BLaER1 (cell line): ENCODE results near the gene HSPA4.
A peak's percentile ranks its signal among the peaks of the same experiment; 100 is the strongest.

Experiments
- H3K27ac ChIP-seq: shearing (Covaris generic); formaldehyde crosslinking; 2 replicates; pipeline ENCODE4 v1.8.1; 2022
- H3K27me3 ChIP-seq: shearing (Covaris generic); formaldehyde crosslinking; 2 replicates; pipeline ENCODE4 v1.8.1; 2022
- H3K36me3 ChIP-seq: shearing (Covaris generic); formaldehyde crosslinking; 2 replicates; pipeline ENCODE4 v1.8.1; 2022
- H3K4me1 ChIP-seq: shearing (Covaris generic); formaldehyde crosslinking; 2 replicates; pipeline ENCODE4 v1.8.1; 2022
- H3K4me2 ChIP-seq: shearing (Covaris generic); formaldehyde crosslinking; 2 replicates; pipeline ENCODE4 v1.8.1; 2022
- H3K4me3 ChIP-seq: shearing (Covaris generic); formaldehyde crosslinking; 2 replicates; pipeline ENCODE4 v1.8.1; 2022
- H3K9ac ChIP-seq: shearing (Covaris generic); formaldehyde crosslinking; 2 replicates; pipeline ENCODE4 v1.8.1; 2022
- H3K9me3 ChIP-seq: shearing (Covaris generic); formaldehyde crosslinking; 2 replicates; pipeline ENCODE4 v1.8.1; 2022
- H4K20me1 ChIP-seq: shearing (Covaris generic); formaldehyde crosslinking; 2 replicates; pipeline ENCODE4 v1.8.1; 2022
- Cebpa-rat ChIP-seq: shearing (Covaris generic); IDR thresholded peaks from 2 replicates; pipeline ENCODE4 v1.8.1; 2022

The HSPA4 gene

GRCh38 chr5:133147815-133148567 lies 96.2 kb downstream of the HSPA4 start:
- H3K9me3 ChIP-seq, result peaks cover 16% of the 10 kb centered on the region
- H3K4me1 ChIP-seq, result peaks cover 32% of the 10 kb centered on the region
- H3K27me3 ChIP-seq, result no peaks in the 10 kb centered on the region
- H3K4me2 ChIP-seq, result peak overlapping the region; percentile 66
- H3K36me3 ChIP-seq, result no peaks in the 10 kb centered on the region
- H4K20me1 ChIP-seq, result no peaks in the 10 kb centered on the region
- H3K4me3 ChIP-seq, result no peak overlapping the region
- H3K27ac ChIP-seq, result peak overlapping the region; percentile 41; the same call in 1 of the 2 replicates
- no peak for TF ChIP-seq Cebpa-rat
- 0 out of 2 replicates have a peak overlapping the region, but pooled peaks have one; percentile 12 for H3K9ac ChIP-seq

- Histone ChIP-seq H3K9me3 (peaks cover 5% of the 10 kb centered on the region), H3K4me2 (no peak overlapping the region), H3K27me3 (no peaks in the 10 kb centered on the region), H3K4me1 (peaks cover 32% of the 10 kb centered on the region), H3K9ac (no peak overlapping the region), H3K4me3 (no peak overlapping the region), H3K36me3 (no peaks in the 10 kb centered on the region), H3K27ac (0 out of 2 replicates have a peak overlapping the region, but pooled peaks have one; percentile 3), H4K20me1 (no peaks in the 10 kb centered on the region)
- TF ChIP-seq Cebpa-rat, result no peak
These were observed 97.5 kb downstream of the HSPA4 start for GRCh38 chr5:133149345-133149744.

- no peaks in the 10 kb centered on the region for H3K36me3 ChIP-seq
- peaks cover 32% of the 10 kb centered on the region for H3K4me1 ChIP-seq
- no peak overlapping the region for H3K4me3 ChIP-seq
These were observed 99.2 kb downstream of the HSPA4 start for GRCh38 chr5:133150909-133151544.

GRCh38 chr5:133154274-133155075 lies 102.7 kb downstream of the HSPA4 start:
- no peak overlapping the region for H3K27ac ChIP-seq
- H3K9me3 ChIP-seq, result no peaks in the 10 kb centered on the region
- no peak overlapping the region for H3K9ac ChIP-seq
- H4K20me1 ChIP-seq, result no peaks in the 10 kb centered on the region
- H3K27me3 ChIP-seq, result no peaks in the 10 kb centered on the region
- H3K4me2 ChIP-seq, result no peak overlapping the region
- H3K4me3 ChIP-seq, result no peak overlapping the region
- H3K36me3 ChIP-seq, result no peaks in the 10 kb centered on the region
- no peak for TF ChIP-seq Cebpa-rat
- peaks cover 9% of the 10 kb centered on the region; the same call in 1 of the 2 replicates for H3K4me1 ChIP-seq

More at GRCh38 chr5:133150909-133151544, 99.2 kb downstream of the HSPA4 start:
- no peaks in the 10 kb centered on the region for H4K20me1 ChIP-seq
- no peak overlapping the region for H3K4me2 ChIP-seq
- no peak overlapping the region for H3K27ac ChIP-seq
- H3K27me3 ChIP-seq, result no peaks in the 10 kb centered on the region
- H3K9me3 ChIP-seq, result no peaks in the 10 kb centered on the region
- no peak overlapping the region for H3K9ac ChIP-seq
- TF ChIP-seq Cebpa-rat, result no peak

DNA sequence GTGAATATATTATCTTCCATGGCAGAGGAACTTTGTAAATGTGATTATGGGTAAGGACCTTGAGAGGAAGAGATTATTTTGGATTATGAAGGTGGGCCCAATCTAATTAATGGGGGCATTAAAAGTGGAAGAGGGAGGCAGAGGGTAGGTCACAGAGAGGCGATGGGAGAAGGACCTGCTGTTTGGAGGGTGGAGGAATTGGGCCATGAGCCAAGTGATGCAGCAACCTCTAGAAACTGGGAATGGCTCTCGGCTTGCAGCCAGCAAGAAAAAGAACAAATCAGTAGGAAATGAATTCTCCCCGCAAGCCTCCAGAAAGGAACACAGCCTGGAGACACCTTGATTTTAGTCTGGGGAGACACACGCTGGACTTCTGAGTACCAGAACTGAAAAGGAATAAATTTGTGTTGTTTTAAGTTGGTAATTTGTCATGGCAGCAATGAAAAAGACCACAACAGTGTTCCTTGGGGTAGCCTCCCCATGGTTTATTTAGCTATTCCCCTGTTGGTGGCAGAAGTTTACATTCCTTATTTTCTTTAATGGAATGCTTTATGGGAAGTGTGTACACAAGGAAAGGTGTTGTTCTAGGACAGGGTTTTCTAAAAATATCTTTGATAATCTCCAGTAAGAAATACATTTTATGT lies 103.6 kb downstream of the HSPA4 start:
- Histone ChIP-seq H3K9ac (no peak overlapping the region), H3K4me3 (no peak overlapping the region), H3K9me3 (no peaks in the 10 kb centered on the region), H3K36me3 (no peaks in the 10 kb centered on the region), H3K27ac (no peak overlapping the region), H3K4me1 (no peaks in the 10 kb centered on the region), H3K4me2 (no peak overlapping the region), H3K27me3 (no peaks in the 10 kb centered on the region), H4K20me1 (no peaks in the 10 kb centered on the region)
- TF ChIP-seq Cebpa-rat, result no peak
